Gastrocnemius medialis (tissue), 4 donors: ENCODE results near the gene MIB1. TPM values are rescaled to one million over a fixed set of nuclear protein-coding genes. Genes with fewer than 3 reads are reported as not detected.
"Not testable (repeated sequence)": the region's sequence is repeated elsewhere in the genome, so short reads cannot be mapped to it uniquely, and the experiment has no call there.

Experiments used
- ATAC-seq, 2 donors: fragments of 150-250 bp; one replicate each; pipeline ENCODE4 v1.9.1; 2016
- DNase-seq, 2 donors: peaks; one replicate each; pipeline ENCODE4 v3.0.0-alpha.2; 2019
- H3K27ac ChIP-seq, 4 donors: fragments of 200-600 bp; sonication (generic); 1 replicate in 1 of 4; 2 replicates in 3 of 4; pipeline ENCODE4 v1.5.1; 2016 to 2018; ENCODE audit warnings: mild to moderate bottlenecking in 2 of 4, moderate library complexity in 1 of 4
- H3K27me3 ChIP-seq, 3 donors: fragments of 200-600 bp; sonication (generic) in 2 of 3; 1 replicate in 1 of 3; 2 replicates in 2 of 3; pipeline versions ENCODE4 v1.5.1 to v1.6.0; 2016 to 2019; ENCODE audit warnings: mild to moderate bottlenecking in 1 of 3, moderate library complexity in 1 of 3
- H3K36me3 ChIP-seq, 2 donors: fragments of 200-600 bp; sonication (generic) in 1 of 2; one replicate each; pipeline ENCODE4 v1.5.1; 2017 to 2018
- H3K4me1 ChIP-seq, 2 donors: fragments of 200-600 bp; sonication (generic) in 1 of 2; one replicate each; pipeline ENCODE4 v1.5.1; 2016 to 2017; ENCODE audit warnings: mild to moderate bottlenecking in 2 of 2
- H3K4me3 ChIP-seq, 4 donors: fragments of 200-600 bp; sonication (generic) in 3 of 4; 1 replicate in 1 of 4; 2 replicates in 3 of 4; pipeline ENCODE4 v1.5.1; 2016 to 2019; ENCODE audit warnings: mild to moderate bottlenecking in 2 of 4
- H3K9me3 ChIP-seq, 3 donors: fragments of 200-600 bp; sonication (generic) in 2 of 3; 1 replicate in 1 of 3; 2 replicates in 2 of 3; pipeline ENCODE4 v1.5.1; 2016 to 2019
- CTCF ChIP-seq, 5 experiments: fragments of 450-650 bp in 3 of 5; fragments of 200-600 bp in 2 of 5; sonication (generic) in 2 of 5; IDR thresholded peaks in 4 of 5; conservative IDR thresholded peaks in 1 of 5; 1 replicate in 4 of 5; 2 replicates in 1 of 5; pipeline ENCODE4 v1.5.1; 2016 to 2019; ENCODE audit warnings: antibody characterized with exemption in 5 of 5, mild to moderate bottlenecking in 3 of 5, moderate library complexity in 3 of 5
- POLR2A ChIP-seq, 2 donors: fragments of 450-650 bp; IDR thresholded peaks; one replicate each; pipeline ENCODE4 v1.6.1; 2017; ENCODE audit warnings: antibody characterized with exemption in 2 of 2, mild to moderate bottlenecking in 2 of 2, moderate library complexity in 2 of 2
- in situ Hi-C, 4 donors: fragments of 200-750 bp; cut with MboI; loops; one replicate each; pipeline versions ENCODE4 v1.15.0 to v1.8.0; 2017; ENCODE audit warnings: low sequenced_read_pairs in 4 of 4
- intact Hi-C: fragments of 100-400 bp; cut with DNase I; formaldehyde crosslinking; loops from one replicate; pipeline ENCODE4 v1.15.1; 2023; ENCODE audit warnings: low total_unique reads
- total RNA-seq, 4 donors: library from RNA; depleted of rRNA; stranded (reverse); fragments of >200 nt; gene quantifications; one replicate each; pipeline versions ENCODE4 v1.1.0 to v1.2.3, GENCODE V29; 2016

Gene MIB1
- total RNA-seq, 4 donors from 2014 or later = 16.4 to 22.3 (median 21.6) TPM

GRCh38 chr18:21722687-21723086 lies 17.9 kb upstream of the MIB1 start:
- Histone ChIP-seq H3K27ac (no peak overlapping the region), H3K36me3 (no peaks in the 10 kb centered on the region), H3K27me3 (no peaks in the 10 kb centered on the region), H3K4me1 (no peaks in the 10 kb centered on the region), H3K9me3 (no peaks in the 10 kb centered on the region), H3K4me3 (no peak overlapping the region)
- DNase-seq = no peak
- in situ Hi-C loops = no loop called here
- ATAC-seq = no peak
- TF ChIP-seq CTCF (IDR thresholded peaks at IDR 0.05 in 4 of 5, conservative IDR thresholded peaks at IDR 0.05 in 1 of 5) = no peak
- no peak for TF ChIP-seq POLR2A (IDR thresholded peaks at IDR 0.05)
- intact Hi-C loops = no loop called here

- Histone ChIP-seq H3K36me3 (no peaks in the 10 kb centered on the region), H3K4me3 (no peak overlapping the region), H3K4me1 (no peaks in the 10 kb centered on the region), H3K9me3 (no peaks in the 10 kb centered on the region), H3K27ac (no peak overlapping the region), H3K27me3 (no peaks in the 10 kb centered on the region)
- in situ Hi-C loops = no loop called here
- TF ChIP-seq POLR2A (IDR thresholded peaks at IDR 0.05) = no peak
- TF ChIP-seq CTCF (IDR thresholded peaks at IDR 0.05 in 4 of 5, conservative IDR thresholded peaks at IDR 0.05 in 1 of 5) = no peak
- intact Hi-C loops = no loop called here
- ATAC-seq = no peak
- DNase-seq = no peak
These were observed 15.4 kb upstream of the MIB1 start for GRCh38 chr18:21725201-21725600.

GRCh38 chr18:21727702-21728101 lies 12.9 kb upstream of the MIB1 start:
- Histone ChIP-seq H3K27me3 (no peaks in the 10 kb centered on the region), H3K4me3 (no peak overlapping the region), H3K27ac (no peak overlapping the region), H3K9me3 (no peaks in the 10 kb centered on the region), H3K4me1 (no peaks in the 10 kb centered on the region), H3K36me3 (no peaks in the 10 kb centered on the region)
- DNase-seq (no peak), ATAC-seq (no peak)
- intact Hi-C loops = no loop called here
- TF ChIP-seq CTCF (IDR thresholded peaks at IDR 0.05 in 4 of 5, conservative IDR thresholded peaks at IDR 0.05 in 1 of 5) = no peak
- TF ChIP-seq POLR2A (IDR thresholded peaks at IDR 0.05) = no peak
- in situ Hi-C loops = no loop called here

GRCh38 chr18:21733011-21733410 lies 7.6 kb upstream of the MIB1 start:
- no peak overlapping the region for H3K27ac ChIP-seq
- TF ChIP-seq POLR2A (IDR thresholded peaks at IDR 0.05) (no peak), CTCF (IDR thresholded peaks at IDR 0.05 in 4 of 5, conservative IDR thresholded peaks at IDR 0.05 in 1 of 5) (no peak)
- no peaks in the 10 kb centered on the region for H3K27me3 ChIP-seq
- DNase-seq (no peak), ATAC-seq (no peak)
- H3K4me1 ChIP-seq = no peaks in the 10 kb centered on the region
- H3K4me3 ChIP-seq = no peak overlapping the region
- intact Hi-C loops (no loop called here), in situ Hi-C loops (loop anchor here in 1 of 4 donors (10.0 kb wide), 1 partner anchor 118 kb away; the partner anchor contains the start of gene SNRPD1)
- H3K36me3 ChIP-seq = no peaks in the 10 kb centered on the region
- no peaks in the 10 kb centered on the region for H3K9me3 ChIP-seq

- no peaks in the 10 kb centered on the region for H3K27me3 ChIP-seq
- TF ChIP-seq POLR2A (IDR thresholded peaks at IDR 0.05) (no peak), CTCF (IDR thresholded peaks at IDR 0.05 in 4 of 5, conservative IDR thresholded peaks at IDR 0.05 in 1 of 5) (no peak)
- intact Hi-C loops = no loop called here
These were observed 5.1 kb upstream of the MIB1 start for GRCh38 chr18:21735452-21736015.

GRCh38 chr18:21736926-21737325 lies 3.7 kb upstream of the MIB1 start:
- H3K4me3 ChIP-seq, intact Hi-C loops, DNase-seq, H3K27ac ChIP-seq, H3K4me1 ChIP-seq, H3K27me3 ChIP-seq, H3K9me3 ChIP-seq, ATAC-seq, H3K36me3 ChIP-seq: not testable (repeated sequence)
- in situ Hi-C loops = loop anchor here in 1 of 4 donors (10.0 kb wide), 1 partner anchor 122 kb away; the partner anchor contains the start of gene SNRPD1

More at GRCh38 chr18:21735452-21736015, 5.1 kb upstream of the MIB1 start:
- DNase-seq (no peak), ATAC-seq (no peak)
- H3K36me3 ChIP-seq = no peaks in the 10 kb centered on the region
- peaks cover 5 to 8% of the 10 kb centered on the region in 2 donors for H3K4me1 ChIP-seq
- no peaks in the 10 kb centered on the region for H3K9me3 ChIP-seq
- in situ Hi-C loops = loop anchor here in 1 of 4 donors (10.0 kb wide), 1 partner anchor 121 kb away; the partner anchor contains the start of gene SNRPD1
- no peak overlapping the region for H3K4me3 ChIP-seq
- H3K27ac ChIP-seq = no peak overlapping the region
